ENCODE measurements around the gene EDEM1. TPM values are rescaled to one million over a fixed set of nuclear protein-coding genes. Genes with fewer than 3 reads are reported as not detected.
A peak's percentile ranks its signal among the peaks of the same experiment; 100 is the strongest.

Gene EDEM1
- total RNA-seq, 1 donor from 2014 or later: 88.6 TPM

DNA sequence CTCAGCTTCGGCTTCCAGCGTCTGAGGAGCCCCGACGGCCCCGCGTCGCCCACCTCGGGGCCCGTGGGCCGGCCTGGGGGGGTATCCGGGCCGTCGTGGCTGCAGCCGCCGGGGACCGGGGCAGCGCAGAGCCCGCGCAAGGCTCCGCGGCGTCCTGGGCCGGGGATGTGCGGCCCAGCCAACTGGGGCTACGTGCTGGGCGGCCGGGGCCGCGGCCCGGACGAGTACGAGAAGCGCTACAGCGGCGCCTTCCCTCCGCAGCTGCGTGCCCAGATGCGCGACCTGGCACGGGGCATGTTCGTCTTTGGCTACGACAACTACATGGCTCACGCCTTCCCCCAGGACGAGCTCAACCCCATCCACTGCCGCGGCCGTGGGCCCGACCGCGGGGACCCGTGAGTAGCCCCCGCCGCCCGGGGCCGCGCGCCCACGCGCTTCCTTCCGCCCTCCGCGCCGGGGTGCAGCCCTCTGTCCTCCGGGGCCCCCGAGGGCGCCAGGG is 462 bp downstream of the EDEM1 start:
- Histone ChIP-seq H3K36me3 (peaks cover 3% of the 10 kb centered on the region), H3K27me3 (no peaks in the 10 kb centered on the region), H3K4me1 (peaks cover 52% of the 10 kb centered on the region), H3K4me3 (peak overlapping the region; percentile 92), H3K27ac (peak overlapping the region; percentile 98), H3K9me3 (no peaks in the 10 kb centered on the region)
- intact Hi-C loops (cut with DNase I): no loop called here
- TF ChIP-seq, protein P1, sequence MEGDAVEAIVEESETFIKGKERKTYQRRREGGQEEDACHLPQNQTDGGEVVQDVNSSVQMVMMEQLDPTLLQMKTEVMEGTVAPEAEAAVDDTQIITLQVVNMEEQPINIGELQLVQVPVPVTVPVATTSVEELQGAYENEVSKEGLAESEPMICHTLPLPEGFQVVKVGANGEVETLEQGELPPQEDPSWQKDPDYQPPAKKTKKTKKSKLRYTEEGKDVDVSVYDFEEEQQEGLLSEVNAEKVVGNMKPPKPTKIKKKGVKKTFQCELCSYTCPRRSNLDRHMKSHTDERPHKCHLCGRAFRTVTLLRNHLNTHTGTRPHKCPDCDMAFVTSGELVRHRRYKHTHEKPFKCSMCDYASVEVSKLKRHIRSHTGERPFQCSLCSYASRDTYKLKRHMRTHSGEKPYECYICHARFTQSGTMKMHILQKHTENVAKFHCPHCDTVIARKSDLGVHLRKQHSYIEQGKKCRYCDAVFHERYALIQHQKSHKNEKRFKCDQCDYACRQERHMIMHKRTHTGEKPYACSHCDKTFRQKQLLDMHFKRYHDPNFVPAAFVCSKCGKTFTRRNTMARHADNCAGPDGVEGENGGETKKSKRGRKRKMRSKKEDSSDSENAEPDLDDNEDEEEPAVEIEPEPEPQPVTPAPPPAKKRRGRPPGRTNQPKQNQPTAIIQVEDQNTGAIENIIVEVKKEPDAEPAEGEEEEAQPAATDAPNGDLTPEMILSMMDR (IDR thresholded peaks at IDR 0.05): no peak
- DNase-seq (peak; percentile 85), ATAC-seq (peak; percentile 48)

DNA sequence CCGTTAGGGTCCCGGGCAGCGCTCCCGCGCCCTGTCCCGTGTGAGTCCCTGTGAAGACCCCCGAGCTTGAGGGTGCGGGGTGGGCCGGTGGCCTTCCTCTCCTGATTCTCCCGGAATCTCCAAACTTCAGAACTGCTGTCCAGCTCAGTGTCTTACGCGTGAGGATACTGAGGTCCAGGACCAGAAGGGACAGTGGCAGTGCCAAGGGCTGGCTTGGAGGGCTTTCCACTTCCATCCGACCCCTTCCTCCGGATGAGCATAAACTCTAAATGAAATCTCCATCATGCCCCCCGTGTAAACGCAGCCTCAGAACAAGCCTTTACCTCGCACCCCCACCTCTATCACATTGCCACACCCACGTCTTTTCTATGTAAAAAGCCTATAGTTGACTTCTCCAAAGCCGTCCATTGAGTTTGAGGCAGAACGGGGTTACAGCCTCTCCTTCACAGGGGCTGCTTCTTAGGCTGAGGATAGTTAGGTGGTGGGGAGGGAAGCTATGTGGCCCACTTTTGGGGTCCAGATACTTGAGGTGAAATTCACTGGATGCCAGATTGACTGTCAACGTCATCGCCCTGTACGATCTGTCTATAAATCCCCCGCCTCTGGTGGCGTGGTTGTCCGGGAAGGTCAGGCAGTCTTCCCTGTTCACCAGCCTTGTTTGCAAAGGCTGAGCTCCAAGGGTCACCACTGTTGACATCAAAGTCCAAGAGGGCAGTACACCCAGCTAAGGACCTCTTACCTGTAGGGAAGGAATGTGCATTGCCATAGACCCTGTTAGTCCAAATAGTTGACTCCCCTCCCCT is 1.1 kb downstream of the EDEM1 start:
- Histone ChIP-seq H3K27me3 (no peaks in the 10 kb centered on the region), H3K4me3 (peak overlapping the region; percentile 92), H3K27ac (peak overlapping the region; percentile 98), H3K9me3 (no peaks in the 10 kb centered on the region), H3K36me3 (no peaks in the 10 kb centered on the region), H3K4me1 (peaks cover 53% of the 10 kb centered on the region)
- DNase-seq: peak; percentile 79
- intact Hi-C loops (cut with DNase I): no loop called here
- TF ChIP-seq, protein P1 (IDR thresholded peaks at IDR 0.05): no peak
- ATAC-seq: peak; percentile 57

DNA sequence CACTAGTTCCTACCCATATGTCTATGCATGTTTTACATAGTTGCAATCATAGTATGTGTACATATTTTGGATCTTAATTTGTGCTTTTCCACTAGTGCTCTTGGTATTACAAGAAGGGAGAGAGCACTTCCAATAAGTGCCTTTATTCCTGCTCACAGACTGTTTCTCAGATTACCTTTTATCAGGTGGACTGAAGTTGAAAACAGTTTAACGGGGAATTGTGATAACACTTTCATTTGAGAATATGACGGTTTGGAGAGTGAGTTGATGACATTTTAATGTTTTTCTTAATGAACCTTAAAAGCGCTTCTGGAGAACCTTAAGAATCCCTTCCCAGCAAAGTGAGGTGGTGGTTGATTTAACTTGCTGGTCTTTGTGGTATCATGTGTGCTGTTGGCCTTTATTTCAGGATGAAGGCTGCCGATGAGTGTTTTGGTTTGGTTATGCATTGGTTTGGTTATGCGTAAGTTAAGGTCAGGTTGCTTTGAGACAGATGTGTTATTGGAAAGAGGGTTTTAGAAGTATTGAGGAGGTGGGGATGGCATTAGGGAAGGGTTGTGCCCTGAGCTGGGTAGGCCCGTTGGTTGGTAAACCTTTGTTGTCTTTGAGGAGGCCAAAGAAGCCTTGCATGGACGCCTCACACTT is 2.8 kb downstream of the EDEM1 start:
- DNase-seq (no peak), ATAC-seq (no peak)
- no peak overlapping the region for H3K27ac ChIP-seq
- no peaks in the 10 kb centered on the region for H3K27me3 ChIP-seq
- TF ChIP-seq, protein P1 (IDR thresholded peaks at IDR 0.05): no peak
- H3K9me3 ChIP-seq: no peaks in the 10 kb centered on the region
- H3K36me3 ChIP-seq: peaks cover under 1% of the 10 kb centered on the region
- intact Hi-C loops (cut with DNase I): no loop called here
- peaks cover 66% of the 10 kb centered on the region for H3K4me1 ChIP-seq
- peak overlapping the region; percentile 92 for H3K4me3 ChIP-seq

DNA sequence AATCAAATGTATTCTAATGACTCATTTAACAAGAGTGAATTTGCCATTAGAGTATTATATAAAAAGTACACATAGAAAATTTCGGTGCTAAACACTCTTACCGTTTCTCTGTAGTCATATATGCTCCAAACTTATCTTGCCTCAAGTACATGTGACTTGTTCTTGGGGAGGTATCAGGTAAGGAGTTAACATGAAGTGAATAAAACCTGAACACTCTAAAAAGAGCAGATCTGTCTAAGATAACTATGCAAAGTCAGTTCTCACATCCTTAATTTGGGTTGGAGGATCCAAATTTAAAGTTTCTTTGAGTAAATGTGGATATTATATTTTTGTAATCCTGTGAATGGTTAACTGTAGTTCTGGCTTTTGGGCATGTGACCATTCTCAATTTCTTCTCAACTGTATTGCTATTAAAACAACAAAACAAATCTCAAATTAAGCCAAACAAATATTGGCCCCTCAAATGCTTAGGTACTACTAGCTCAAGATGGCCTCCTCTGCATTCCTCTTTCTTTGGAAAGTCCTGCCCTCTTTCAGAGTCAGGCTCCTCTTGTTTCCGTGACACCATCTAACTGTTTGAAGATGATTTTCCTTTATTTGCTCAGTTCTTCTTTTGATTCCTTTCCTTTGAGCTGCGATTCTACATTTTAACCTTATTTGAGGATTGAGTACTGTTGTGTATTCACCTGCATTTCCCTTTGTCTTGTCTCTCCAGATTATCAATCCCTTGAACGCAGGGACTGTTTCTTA is 4.2 kb downstream of the EDEM1 start:
- H3K4me1 ChIP-seq: peaks cover 67% of the 10 kb centered on the region
- no peaks in the 10 kb centered on the region for H3K27me3 ChIP-seq
- TF ChIP-seq, protein P1 (IDR thresholded peaks at IDR 0.05): no peak
- no peaks in the 10 kb centered on the region for H3K9me3 ChIP-seq
- H3K36me3 ChIP-seq: peaks cover 10% of the 10 kb centered on the region
- ATAC-seq: no peak
- H3K27ac ChIP-seq: no peak overlapping the region
- intact Hi-C loops (cut with DNase I): no loop called here
- no peak overlapping the region for H3K4me3 ChIP-seq
- DNase-seq: no peak

DNA sequence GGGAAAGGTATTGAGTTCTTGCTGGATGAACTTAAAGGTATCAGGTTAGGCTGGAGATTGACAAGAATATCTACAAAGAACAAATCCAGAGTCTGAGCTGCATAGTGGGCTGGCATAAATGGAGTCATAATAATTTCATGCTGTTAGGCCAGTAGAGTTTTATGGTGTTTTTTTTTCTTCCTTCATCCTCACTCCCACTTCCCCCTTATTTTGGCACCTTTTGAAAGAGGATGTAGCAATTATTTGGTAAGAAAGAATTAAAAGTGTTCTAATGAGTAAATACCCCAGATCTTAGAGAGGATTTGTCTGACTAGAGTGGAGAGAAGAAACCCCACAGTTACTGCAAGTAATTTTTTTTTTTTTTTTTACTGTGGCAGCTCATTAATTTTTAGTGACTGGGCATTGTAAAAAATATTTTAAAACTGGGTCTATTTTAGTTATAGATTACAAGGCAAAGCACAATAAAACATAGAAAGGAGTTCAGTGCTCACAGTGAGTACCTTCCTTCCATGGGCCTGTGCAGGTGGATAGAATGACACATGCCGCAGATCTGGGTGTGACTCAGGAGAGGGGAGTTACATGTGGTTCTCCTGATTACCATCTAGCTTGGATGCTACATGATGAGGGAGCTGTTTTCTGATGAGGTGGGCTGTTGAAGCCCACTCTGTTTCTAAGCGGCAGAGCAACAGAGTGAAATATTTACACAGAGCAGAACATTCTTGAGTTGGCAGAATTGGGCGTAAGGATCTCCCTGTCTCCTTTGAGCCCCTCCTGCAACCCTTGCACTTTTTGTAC is 5.3 kb downstream of the EDEM1 start:
- intact Hi-C loops (cut with DNase I): no loop called here
- no peak for ATAC-seq
- no peak overlapping the region for H3K27ac ChIP-seq

More for the DNA sequence above, 5.3 kb downstream of the EDEM1 start:
- TF ChIP-seq, protein P1 (IDR thresholded peaks at IDR 0.05): no peak
- Histone ChIP-seq H3K9me3 (no peaks in the 10 kb centered on the region), H3K4me1 (peaks cover 75% of the 10 kb centered on the region), H3K27me3 (no peaks in the 10 kb centered on the region), H3K4me3 (no peak overlapping the region), H3K36me3 (peaks cover 10% of the 10 kb centered on the region)
- DNase-seq: no peak

Measured in upper lobe of right lung (tissue), 1 donor.